Subcutaneous adipose tissue (tissue), 4 donors: Measurements from ENCODE around the gene TCN1. TPM values are rescaled to one million over a fixed set of nuclear protein-coding genes. Genes with fewer than 3 reads are reported as not detected.

ENCODE experiments used
- CTCF ChIP-seq: fragments of 450-650 bp; IDR thresholded peaks from one replicate; pipeline ENCODE4 v1.5.1; 2016; ENCODE audit warnings: low read depth, mild to moderate bottlenecking, control low read depth, antibody characterized with exemption, moderate library complexity
- total RNA-seq, 4 donors: library from RNA; depleted of rRNA; stranded (reverse); fragments of >200 nt; gene quantifications; one replicate each; pipeline ENCODE4 v1.1.0, GENCODE V29; 2016

Gene TCN1
- total RNA-seq, 4 donors from 2014 or later: 0.34 to 0.98 TPM; not detected in 2

- no peak for TF ChIP-seq CTCF
These were observed 25.5 kb upstream of the TCN1 start for GRCh38 chr11:59891781-59892181.

GRCh38 chr11:59883597-59883996, 17.3 kb upstream of the TCN1 start:
- no peak for TF ChIP-seq CTCF

GRCh38 chr11:59879567-59879966, 13.3 kb upstream of the TCN1 start:
- TF ChIP-seq CTCF: no peak

GRCh38 chr11:59878575-59878974, 12.3 kb upstream of the TCN1 start, which contains the start of gene OOSP3:
OOSP3 (plus strand) TSS chr11:59878782; CDS start chr11:59878809, 27 bp downstream.
- no peak for TF ChIP-seq CTCF

GRCh38 chr11:59877784-59878183, 11.5 kb upstream of the TCN1 start:
- no peak for TF ChIP-seq CTCF

GRCh38 chr11:59877325-59877724, 11.0 kb upstream of the TCN1 start:
- TF ChIP-seq CTCF: no peak

- no peak for TF ChIP-seq CTCF
These were observed 9.7 kb upstream of the TCN1 start for GRCh38 chr11:59875856-59876519.
